C4-2B (cell line): ENCODE results near the gene SUMO3.

ENCODE experiments used
- CTCF ChIP-seq: fragments of 450-650 bp; conservative IDR thresholded peaks from 2 replicates; pipeline ENCODE4 v1.5.1; 2017; ENCODE audit warnings: mild to moderate bottlenecking
- ZFX ChIP-seq: fragments of 450-650 bp; IDR thresholded peaks from 2 replicates; pipeline ENCODE4 v1.6.1; 2017

DNA sequence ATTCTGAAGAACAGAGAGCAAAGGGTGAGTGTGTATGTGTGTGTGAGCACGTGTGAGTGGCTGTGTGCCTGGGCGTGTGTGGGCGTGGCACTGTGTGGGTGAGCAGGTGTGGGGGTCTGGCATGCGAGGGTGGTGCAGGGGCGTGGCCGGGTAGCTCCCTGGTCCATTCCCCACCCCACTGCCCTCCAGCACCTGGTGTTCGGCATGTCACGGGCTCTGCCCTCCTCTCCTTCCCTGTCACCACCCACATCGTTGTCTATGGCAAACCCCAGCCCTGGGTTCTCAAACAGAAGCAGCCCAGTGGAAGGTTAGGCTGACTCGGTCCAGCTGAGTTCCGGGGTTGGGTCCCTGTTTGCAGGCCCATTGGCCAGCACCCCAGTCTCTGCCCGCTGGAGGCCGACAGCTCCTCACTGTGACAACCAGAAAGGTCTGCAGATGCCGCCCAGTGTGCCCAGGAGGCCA lies 56.1 kb downstream of the SUMO3 start:
- no peak for TF ChIP-seq CTCF
- TF ChIP-seq ZFX: no peak
